Suprapubic skin (tissue), 4 donors: ENCODE results near the gene BOLL.

ENCODE experiments used
- EP300 ChIP-seq: sonication (generic); formaldehyde crosslinking; IDR thresholded peaks from one replicate; pipeline ENCODE4 v1.6.1; 2017; ENCODE audit warnings: antibody characterized with exemption
- POLR2A ChIP-seq, 2 donors: fragments of 450-650 bp; IDR thresholded peaks; one replicate each; pipeline ENCODE4 v1.6.1; 2017; ENCODE audit warnings: antibody characterized with exemption in 2 of 2, mild to moderate bottlenecking in 2 of 2, moderate library complexity in 2 of 2
- POLR2AphosphoS5 ChIP-seq, 3 donors: sonication (generic); formaldehyde crosslinking; IDR thresholded peaks; one replicate each; pipeline ENCODE4 v1.6.1; 2017; ENCODE audit warnings: antibody characterized with exemption in 3 of 3
- TF ChIP-seq, protein P1 (sequence below), 2 donors: fragments of 200-600 bp in 1 of 2; fragments of 450-650 bp in 1 of 2; sonication (generic) in 1 of 2; IDR thresholded peaks; one replicate each; pipeline ENCODE4 v1.5.1; 2016 to 2019; ENCODE audit warnings: antibody characterized with exemption in 2 of 2, mild to moderate bottlenecking in 1 of 2, moderate library complexity in 1 of 2

DNA sequence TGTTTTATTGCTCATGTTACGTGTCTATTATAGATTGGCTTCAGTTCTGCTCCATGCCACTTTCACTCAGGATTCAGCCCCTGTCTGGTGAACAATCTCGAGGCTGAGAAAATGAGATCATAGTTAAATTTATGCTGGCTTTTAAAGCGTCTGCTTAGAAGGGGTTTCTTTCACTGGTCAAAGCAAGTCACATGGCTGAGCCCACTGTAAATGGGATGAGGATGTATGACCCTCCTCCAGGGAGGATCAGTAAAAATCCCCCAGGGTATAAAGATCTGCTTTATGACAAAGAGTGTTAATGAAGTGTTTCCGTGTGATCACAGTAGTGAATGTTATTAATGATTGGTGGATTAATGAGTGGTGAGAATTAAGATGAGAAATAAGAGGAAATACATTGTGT lies 13.1 kb upstream of the BOLL start:
- TF ChIP-seq POLR2A (IDR thresholded peaks at IDR 0.05) (no peak), POLR2AphosphoS5 (IDR thresholded peaks at IDR 0.05) (no peak), EP300 (no peak)
- TF ChIP-seq, protein P1, sequence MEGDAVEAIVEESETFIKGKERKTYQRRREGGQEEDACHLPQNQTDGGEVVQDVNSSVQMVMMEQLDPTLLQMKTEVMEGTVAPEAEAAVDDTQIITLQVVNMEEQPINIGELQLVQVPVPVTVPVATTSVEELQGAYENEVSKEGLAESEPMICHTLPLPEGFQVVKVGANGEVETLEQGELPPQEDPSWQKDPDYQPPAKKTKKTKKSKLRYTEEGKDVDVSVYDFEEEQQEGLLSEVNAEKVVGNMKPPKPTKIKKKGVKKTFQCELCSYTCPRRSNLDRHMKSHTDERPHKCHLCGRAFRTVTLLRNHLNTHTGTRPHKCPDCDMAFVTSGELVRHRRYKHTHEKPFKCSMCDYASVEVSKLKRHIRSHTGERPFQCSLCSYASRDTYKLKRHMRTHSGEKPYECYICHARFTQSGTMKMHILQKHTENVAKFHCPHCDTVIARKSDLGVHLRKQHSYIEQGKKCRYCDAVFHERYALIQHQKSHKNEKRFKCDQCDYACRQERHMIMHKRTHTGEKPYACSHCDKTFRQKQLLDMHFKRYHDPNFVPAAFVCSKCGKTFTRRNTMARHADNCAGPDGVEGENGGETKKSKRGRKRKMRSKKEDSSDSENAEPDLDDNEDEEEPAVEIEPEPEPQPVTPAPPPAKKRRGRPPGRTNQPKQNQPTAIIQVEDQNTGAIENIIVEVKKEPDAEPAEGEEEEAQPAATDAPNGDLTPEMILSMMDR (IDR thresholded peaks at IDR 0.05): no peak
